IPS-20b (cell line): Measurements from ENCODE around the gene CDH4.

ENCODE experiments used
- H3K27ac ChIP-seq: one replicate; pipeline ENCODE4 v1.5.1; 2013; ENCODE audit warnings: low read length
- H3K27me3 ChIP-seq: 2 replicates; pipeline ENCODE4 v1.6.1; 2013; ENCODE audit warnings: mild to moderate bottlenecking, low read length, inconsistent platforms; ENCODE audit not compliant: insufficient read depth
- H3K36me3 ChIP-seq: 2 replicates; pipeline ENCODE4 v1.6.1; 2013; ENCODE audit warnings: low read depth, mild to moderate bottlenecking, inconsistent platforms, low read length, moderate library complexity; ENCODE audit not compliant: insufficient read depth
- H3K4me1 ChIP-seq: 2 replicates; pipeline ENCODE4 v1.6.1; 2013; ENCODE audit warnings: mild to moderate bottlenecking, control low read depth, inconsistent platforms, low read length, moderate library complexity; ENCODE audit not compliant: insufficient read depth
- H3K4me3 ChIP-seq: 2 replicates; pipeline ENCODE4 v1.5.1; 2013; ENCODE audit warnings: mild to moderate bottlenecking, low read length, inconsistent platforms
- H3K9ac ChIP-seq: 2 replicates; pipeline ENCODE4 v1.6.1; 2013; ENCODE audit warnings: low read depth, mild to moderate bottlenecking, inconsistent platforms, low read length, moderate library complexity
- H3K9me3 ChIP-seq: 2 replicates; pipeline ENCODE4 v1.6.1; 2013; ENCODE audit warnings: mild to moderate bottlenecking, low read depth, low read length, inconsistent platforms; ENCODE audit not compliant: insufficient read depth

The CDH4 gene

GRCh38 chr20:61985096-61985495 is 733.0 kb downstream of the CDH4 start:
- Histone ChIP-seq H3K9me3 (no peaks in the 10 kb centered on the region), H3K4me1 (no peaks in the 10 kb centered on the region), H3K36me3 (peaks cover 41% of the 10 kb centered on the region), H3K4me3 (no peak overlapping the region), H3K27me3 (no peaks in the 10 kb centered on the region), H3K9ac (no peak overlapping the region), H3K27ac (no peak overlapping the region)

GRCh38 chr20:61986762-61987321 is 734.8 kb downstream of the CDH4 start:
- no peaks in the 10 kb centered on the region for H3K27me3 ChIP-seq
- peaks cover 49% of the 10 kb centered on the region for H3K36me3 ChIP-seq
- H3K9me3 ChIP-seq = peaks cover 2% of the 10 kb centered on the region; the same call in 1 of the 2 replicates
- no peak overlapping the region for H3K9ac ChIP-seq
- H3K4me1 ChIP-seq = no peaks in the 10 kb centered on the region
- H3K27ac ChIP-seq = no peak overlapping the region
- no peak overlapping the region for H3K4me3 ChIP-seq

- H3K9me3 ChIP-seq = peaks cover 3% of the 10 kb centered on the region; the same call in 1 of the 2 replicates
- H3K27me3 ChIP-seq = no peaks in the 10 kb centered on the region
- H3K4me3 ChIP-seq = no peak overlapping the region
- peaks cover 62% of the 10 kb centered on the region for H3K36me3 ChIP-seq
- H3K27ac ChIP-seq = no peak overlapping the region
- H3K9ac ChIP-seq = no peak overlapping the region
- no peaks in the 10 kb centered on the region for H3K4me1 ChIP-seq
Observed at GRCh38 chr20:61988665-61989064, 736.6 kb downstream of the CDH4 start.

GRCh38 chr20:61989741-61990140 is 737.7 kb downstream of the CDH4 start:
- H3K36me3 ChIP-seq = peaks cover 64% of the 10 kb centered on the region

More at GRCh38 chr20:61989741-61990140, 737.7 kb downstream of the CDH4 start:
- no peak overlapping the region for H3K4me3 ChIP-seq
- no peaks in the 10 kb centered on the region for H3K4me1 ChIP-seq
- H3K9me3 ChIP-seq = peaks cover 3% of the 10 kb centered on the region; the same call in 1 of the 2 replicates
- no peak overlapping the region for H3K27ac ChIP-seq
- no peak overlapping the region for H3K9ac ChIP-seq
- H3K27me3 ChIP-seq = no peaks in the 10 kb centered on the region
